Iris pigment epithelial cell (primary cell): ENCODE data around the gene PRRG2.
"Not testable (repeated sequence)": the region's sequence is repeated elsewhere in the genome, so short reads cannot be mapped to it uniquely, and the experiment has no call there.

Experiments
- DNase-seq: peaks from one replicate; pipeline ENCODE4 v3.0.0-alpha.2; 2011; ENCODE audit warnings: low read depth

The PRRG2 gene

DNA sequence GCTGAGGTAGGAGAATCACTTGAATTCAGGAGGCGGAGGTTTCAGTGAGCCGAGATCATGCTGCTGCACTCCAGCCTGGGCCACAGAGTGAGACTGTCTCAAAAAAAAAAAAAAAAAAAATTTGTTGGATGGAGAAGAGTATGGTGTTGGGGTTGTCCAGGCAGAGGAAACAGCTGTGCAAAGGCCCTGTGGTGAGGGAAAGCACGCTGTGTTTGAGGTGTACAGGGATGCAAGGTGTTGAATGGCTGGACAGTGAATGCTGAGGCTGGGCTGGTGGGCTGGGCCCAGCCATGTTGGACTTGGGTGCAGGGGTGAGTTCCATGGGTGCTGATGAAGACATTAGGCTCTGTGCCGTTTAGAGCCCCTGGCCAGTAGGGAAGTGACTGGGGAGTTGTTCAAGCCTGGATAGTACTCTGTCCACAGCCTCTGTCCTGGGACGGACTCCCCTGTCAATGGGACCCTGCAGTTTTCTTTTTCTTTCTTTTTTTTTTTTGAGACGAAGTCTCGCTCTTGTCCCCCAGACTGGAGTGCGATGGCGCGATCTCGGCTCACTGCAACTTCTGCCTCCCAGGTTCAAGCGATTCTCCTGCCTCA, 28.5 kb downstream of the PRRG2 start:
- DNase-seq, result no peak

DNA sequence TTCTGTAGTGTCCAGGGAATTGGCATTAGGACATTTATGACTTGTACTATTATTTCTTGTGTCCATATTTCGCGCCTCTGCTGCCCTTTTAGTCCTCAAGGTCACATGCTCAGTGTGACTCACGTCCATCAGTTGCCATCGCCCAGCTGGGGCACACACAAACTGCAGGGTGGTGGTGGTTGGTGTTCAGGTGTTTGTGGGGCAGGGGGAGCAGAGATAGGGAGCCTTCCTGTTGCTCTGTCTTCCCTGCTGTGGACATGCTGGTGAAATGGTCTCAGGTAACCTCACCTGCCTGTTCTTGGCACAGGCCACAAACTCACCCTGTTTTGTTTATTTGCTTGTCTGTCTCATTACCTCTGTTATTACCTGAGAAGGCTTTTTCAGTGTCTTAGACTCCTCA, 32.3 kb downstream of the PRRG2 start:
- DNase-seq, result peak; percentile 30

DNA sequence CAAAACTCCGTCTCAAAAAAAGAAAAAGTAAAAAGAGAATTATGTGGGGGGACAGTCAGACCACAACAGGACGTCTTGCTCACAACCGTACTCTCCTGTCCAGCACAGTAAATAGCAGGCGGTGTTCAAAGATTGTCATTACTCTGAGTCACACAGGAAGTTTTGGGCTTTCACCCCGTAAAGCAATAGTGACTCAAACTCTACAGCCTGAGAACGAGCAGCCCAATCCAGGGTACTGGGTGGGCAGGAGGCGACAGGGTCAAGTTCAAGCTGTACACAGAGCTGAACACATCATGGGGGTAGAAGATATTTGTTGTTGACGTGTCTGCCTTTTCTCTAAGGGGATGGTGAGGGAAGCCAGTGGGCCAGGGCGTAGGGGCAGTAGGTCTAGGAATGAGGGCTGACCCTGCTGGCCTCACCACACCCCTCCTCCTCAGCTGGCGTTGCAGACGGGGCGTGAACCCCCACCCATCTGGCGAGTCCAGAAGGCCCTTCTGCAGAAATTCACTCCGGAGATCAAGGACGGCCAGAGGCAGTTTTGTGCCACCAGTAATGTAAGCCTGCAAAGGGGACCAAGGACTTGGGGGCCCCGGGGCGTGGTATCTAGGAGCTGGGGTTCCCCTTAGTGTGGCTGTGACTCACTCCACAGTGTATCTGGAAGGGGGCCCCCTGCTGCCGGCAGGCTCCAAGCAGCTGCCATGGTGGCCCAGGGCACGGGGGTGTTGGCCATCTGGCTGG, 33.1 kb downstream of the PRRG2 start:
- DNase-seq, result peak; percentile 88

DNA sequence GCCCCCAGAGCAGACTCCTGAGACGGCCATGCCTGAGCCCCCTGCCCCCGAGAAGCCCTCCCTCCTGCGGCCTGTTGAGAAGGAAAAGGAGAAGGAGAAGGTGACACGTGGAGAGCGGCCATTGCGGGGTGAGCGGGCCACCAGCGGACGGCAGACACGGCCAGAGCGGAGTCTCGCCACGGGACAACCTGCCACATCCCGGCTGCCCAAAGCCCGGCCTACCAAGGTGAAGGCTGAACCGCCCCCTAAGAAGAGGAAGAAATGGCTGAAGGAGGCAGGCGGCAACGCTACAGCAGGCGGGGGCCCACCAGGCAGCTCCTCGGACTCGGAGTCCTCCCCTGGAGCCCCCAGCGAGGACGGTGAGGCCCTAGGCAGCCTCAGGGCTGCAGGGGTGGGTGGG, 34.7 kb downstream of the PRRG2 start:
- DNase-seq, result no peak

DNA sequence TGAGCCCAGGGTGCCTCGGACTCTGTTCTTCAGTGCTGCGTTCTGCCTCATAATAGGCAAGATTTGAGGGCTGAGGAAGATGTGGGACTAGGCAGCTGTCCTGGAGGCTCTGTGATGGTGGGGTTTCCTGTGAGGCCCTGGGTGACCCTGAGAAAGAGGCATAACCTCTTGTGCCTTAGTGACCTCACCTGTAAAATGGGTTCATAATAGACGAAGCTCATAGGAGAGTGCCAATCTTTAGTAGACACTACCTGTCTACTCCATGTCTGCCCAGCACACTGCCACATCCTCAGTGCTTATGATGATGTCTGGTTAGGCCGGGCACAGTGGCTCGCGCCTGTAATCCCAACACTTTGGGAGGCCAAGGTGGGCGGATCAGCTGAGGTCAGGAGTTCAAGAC, 35.4 kb downstream of the PRRG2 start:
- no peak for DNase-seq

DNA sequence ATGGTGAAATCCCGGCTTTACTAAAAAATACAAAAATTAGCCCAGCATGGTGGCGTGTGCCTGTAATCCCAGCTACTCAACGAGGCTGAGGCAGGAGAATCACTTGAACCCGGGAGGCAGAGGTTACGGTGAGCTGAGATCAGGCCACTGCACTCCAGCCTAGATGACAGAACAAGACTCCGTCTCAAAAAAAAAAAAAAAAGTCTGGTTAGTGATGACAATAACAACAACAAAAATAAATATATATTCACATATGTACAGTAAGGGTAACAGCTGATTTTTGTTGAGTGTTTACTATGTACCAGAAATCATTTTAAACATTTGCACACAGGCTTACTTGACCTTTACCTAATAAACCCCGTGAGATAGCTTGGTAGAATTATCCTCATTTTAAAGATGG, 35.8 kb downstream of the PRRG2 start:
- DNase-seq, result no peak

DNA sequence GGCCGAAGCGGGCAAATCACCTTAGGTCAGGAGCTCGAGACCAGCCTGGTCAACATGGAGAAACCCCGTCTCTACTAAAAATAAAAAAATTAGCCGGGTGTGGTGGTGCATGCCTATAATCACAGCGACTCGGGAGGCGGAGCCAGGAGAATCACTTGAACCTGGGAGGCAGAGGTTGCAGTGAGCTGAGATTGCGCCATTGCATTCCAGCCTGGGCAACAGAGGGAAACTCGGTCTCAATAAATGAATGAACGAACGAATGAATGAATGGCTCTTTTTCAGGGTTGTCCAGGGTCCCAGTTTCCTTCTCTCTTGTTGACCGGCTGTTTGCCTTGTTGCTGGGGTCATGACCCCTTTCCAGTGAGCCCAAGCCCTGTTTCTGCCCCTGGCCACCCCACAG, 36.7 kb downstream of the PRRG2 start:
- DNase-seq, result not testable (repeated sequence)

DNA sequence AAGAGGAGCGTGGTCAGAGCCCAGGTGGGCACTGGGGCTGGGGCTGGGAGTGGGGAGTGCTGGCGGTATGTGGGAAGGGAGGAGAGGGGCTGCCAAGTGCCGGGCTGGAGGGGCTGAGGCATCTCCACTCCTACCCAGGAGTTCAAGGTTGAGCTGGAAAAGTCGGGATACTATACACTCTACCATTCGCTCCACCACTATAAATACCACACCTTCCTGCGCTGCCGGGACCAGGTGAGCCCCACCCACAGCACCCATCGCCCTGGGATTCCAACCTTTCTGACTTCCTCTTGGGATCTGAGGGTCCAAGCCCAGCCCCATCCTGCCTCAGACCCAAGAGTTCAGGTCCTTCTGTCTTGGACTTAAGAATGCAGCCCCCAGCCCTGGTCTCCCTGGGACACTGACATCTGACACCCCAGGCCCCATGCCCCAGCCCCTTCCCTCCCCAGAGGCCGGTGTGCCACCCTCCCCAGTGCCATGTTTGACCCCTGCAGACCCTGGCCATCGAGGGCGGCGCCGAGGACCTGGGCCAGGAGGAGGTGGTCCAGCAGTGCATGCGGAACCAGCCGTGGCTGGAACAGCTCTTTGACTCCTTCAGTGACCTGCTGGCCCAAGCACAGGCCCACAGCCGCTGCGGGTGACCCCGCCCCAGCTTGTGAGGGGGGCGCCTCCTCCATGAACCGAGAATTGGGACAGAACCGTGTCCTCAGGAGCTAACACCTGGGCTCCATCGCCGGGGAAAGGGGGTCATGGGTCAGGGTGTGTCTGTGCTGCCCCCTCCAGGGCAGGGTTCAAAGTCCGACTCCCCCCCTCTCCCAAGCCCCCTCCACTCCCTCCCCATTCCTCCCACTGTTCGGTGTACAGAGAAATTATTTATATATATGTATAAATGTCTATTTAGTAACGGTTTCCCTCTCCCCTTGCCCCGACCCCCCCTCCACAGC, 44.1 kb downstream of the PRRG2 start:
- no peak for DNase-seq

DNA sequence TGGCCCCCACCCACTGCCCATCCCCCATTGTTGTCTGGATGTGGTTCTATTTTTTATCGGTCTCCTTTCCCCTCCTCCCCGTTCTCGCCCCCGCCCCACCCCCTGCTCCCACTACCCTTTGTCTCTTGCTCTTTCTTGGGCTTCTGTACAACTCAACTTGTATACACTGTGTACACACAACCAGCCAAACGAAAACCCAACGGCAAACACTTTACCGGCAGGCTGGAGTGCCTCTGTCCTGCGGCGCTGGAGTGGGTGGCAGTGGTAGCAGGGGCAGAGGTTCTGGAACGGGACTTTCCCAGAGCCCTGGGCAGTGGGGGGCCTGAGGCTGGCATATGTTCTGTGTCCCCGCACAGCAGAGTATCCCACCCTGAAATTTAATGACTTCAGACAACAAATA, 45.1 kb downstream of the PRRG2 start:
- DNase-seq, result no peak

DNA sequence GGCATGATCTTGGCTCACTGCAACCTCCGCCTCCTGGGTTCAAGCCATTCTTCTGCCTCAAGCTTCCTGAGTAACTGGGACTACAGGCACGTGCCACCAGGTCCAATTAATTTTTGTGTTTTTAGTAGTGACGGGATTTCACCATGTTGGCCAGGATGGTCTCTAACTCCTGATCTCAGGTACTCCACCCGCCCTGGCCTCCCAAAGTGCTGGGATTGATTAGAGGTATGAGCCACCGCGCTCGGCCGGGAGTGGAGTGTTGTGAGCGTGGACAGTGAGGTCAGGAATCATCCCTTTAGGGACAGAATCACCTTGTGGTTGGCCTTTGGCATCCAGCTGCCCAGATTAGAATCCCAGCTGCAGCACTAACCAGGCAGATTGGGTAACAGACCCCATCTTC, 48.5 kb downstream of the PRRG2 start:
- no peak for DNase-seq

DNA sequence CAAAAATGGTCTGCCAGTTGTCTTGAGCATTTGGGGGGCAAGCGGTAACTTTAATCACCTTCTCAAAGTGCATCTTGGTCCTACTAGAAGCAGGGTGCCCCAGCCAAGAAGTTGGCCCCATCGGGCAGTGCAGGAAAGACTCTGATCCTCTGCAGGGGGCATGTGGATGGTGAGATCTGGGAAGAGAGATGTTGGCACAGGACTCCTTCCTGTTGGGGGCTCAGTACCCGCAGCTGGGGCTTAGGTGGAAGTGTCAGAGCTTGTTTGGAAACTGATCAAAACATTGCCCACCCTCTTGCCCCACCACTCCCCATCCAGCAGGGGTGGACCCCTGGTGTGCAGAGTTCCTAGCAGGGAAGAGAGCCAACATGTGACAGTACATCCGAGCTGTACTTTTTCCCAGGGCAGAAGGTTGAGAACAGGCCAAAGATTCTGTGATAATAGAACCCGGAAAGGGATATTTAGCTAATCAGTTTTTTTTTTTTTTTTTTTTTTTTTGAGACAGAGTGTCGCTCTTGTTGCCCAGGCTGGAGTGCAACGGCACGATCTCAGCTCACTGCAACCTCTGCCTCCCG, 50.0 kb downstream of the PRRG2 start:
- DNase-seq, result no peak

DNA sequence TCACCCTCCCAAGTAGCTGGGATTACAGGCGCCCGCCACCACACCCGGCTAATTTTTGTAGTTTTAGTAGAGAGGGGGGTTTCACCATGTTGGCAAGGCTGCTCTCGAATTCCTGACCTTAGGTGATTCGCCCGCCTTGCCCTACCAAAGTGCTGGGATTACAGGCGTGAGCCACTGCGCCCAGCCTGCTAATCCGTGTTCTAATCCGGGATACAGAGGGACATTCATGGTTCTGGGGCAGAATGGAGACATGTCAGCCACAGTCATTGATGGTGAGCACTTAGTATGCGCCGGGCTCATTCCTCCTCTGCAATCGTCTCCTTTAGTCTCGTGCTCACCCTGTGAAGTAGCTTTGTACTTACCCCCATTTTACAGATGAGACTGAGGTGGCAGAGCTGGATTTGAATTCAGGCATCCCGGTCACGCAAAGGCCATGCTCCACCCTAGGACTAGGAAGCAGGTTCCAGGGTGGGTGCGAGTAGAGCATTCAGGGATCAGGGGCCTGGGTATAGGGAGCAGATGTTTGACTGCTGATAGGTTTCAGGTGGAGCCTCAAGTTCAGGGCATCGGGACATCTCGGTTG, 50.6 kb downstream of the PRRG2 start:
- no peak for DNase-seq

DNA sequence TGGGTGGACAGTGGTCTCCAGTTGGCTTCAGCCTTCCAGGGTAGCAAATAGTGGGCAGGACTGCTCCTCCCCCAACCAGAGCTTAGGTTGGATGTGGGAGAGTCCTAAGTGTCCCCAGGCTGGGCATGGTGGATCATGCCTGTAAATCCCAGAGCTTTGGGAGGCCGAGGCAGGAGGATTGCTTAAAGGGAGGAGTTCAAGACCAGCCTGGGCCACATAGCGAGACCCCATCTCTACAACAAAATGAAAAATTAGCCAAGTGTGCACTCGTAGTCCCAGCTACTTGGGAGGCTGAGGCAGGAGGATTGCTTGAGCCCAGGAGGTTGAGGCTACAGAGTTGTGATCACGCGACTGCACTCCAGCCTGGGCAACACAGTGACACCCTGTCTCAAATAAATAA, 51.5 kb downstream of the PRRG2 start:
- DNase-seq, result no peak

DNA sequence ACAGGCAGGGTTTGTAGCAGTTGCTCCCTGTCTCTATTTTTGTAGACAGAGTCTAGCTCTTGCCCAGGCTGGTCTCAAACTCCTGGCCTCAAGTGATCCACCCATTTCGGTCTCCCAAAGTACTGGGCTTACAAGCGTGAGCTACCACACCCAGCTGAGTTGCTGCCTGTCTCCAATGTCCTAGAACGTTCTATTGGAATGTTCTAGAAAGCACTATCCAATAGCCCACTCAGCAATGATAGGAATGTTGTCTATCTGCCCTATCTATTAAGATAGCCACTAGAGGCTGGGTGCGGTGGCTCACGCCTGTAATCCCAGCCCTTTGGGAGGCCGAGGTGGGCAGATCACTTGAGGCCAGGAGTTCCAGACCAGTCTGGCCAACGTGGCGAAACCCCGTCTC, 52.2 kb downstream of the PRRG2 start:
- peak; percentile 55 for DNase-seq

DNA sequence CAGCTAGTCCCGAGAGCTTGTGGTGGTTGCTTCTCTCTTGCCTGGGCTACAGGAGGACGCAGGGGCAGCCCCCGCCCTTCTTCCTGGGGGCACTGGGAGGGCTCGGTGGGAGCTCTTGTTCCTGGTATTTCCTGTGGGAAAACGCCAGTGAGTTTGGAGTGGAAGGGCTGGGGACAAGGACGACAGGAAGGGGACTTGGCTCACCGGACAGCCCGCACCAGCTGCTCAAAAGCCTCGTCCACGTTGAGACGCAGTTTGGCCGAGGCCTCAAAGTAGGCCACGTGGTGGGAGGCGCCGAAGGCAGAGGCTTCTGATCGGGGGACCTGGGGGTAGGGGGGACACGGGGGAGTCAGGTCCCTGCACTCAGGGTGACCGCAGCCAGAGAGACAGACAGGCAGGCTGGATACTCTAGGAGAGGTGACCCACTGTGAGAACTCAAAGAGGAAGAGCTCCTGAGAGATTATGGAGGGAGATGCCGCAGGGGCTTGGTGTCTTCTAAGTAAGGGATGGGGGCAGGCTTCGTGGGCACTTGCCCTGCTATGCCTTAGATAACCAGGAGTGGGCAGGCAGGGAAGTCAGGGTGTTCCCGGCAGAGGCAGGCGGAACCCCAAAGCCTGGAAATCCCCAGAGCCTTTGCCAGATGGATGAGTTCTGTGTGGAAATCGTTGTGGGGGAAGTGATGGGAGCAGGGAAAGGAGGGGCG, 54.6 kb downstream of the PRRG2 start:
- DNase-seq, result peak; percentile 70

DNA sequence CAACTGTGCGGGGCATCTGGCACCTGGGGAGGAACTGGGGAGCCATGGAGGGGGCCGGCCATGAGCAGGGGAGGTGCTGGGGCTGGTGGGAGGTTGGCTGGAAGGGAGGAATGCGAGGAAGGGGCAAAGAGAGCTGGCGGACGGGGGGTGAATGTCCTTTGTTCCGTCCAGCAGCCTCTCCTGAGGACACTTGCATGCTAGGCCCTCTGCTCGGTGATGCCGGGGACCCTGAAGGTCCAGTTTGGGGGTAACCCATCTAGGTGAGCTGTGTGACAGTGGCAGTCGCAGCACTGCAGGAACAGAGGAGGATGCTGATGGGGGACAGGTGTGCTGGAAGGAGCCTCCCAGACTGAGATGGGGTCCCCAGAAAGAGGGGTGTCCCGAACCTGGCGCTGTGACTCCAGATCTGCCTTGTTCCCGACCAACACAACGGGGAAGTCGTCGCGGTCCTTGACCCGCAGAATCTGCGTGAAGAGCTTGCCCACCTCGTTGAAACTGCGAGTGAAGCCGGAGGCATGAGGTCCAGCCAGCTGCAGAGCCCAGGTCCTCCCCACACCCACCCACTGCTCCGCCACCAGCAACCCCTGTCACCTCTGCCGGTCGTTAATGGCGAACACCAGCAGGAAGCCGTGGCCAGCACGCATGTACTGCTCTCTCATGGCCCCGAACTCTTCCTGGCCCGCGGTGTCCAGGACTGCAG, 55.3 kb downstream of the PRRG2 start:
- no peak for DNase-seq

DNA sequence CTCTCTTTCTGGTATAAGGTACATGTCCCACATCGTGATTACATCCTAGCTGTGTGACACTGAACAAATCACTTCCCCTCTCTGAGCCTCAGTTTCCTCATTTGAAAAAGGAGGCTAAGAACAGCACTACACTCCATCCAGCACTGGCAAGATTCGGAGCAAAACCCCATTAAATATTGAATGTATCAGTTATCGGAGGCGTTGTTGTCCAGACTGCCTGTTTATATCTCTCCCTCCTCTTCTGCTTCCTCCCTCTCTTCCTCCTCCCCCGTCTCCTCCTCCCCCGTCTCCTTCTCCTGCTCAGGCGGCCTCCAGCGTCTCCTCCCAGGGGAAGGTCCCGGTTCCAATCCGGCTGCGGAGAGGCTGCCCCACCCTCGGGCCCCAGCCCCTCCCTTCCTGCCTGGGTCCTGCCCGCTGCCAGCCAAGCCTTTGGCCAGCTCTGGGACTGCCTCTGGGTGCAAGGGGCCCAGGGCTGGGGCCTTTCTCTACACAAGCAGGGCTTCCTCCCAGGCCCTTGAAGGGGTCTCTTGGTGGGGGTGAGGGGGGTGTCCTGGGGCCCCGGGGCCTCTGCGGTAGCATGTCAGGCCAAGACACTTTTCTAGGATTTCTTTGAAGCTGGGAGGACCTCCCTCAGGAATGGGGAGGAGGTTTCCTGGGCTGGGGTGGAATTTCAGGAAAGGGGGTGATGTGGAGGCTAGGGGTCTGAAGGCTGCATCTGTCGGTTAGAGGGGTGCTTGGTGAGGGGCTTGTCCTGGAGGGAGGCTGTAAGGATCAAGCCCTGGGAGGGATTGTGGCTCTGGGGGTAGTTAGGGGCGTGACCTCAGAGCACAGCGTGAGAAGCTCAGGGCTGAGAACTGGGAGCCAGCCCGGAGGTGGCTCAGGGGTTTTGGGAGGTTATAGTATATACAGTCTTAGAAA, 57.0 kb downstream of the PRRG2 start:
- DNase-seq, result peak; percentile 72

DNA sequence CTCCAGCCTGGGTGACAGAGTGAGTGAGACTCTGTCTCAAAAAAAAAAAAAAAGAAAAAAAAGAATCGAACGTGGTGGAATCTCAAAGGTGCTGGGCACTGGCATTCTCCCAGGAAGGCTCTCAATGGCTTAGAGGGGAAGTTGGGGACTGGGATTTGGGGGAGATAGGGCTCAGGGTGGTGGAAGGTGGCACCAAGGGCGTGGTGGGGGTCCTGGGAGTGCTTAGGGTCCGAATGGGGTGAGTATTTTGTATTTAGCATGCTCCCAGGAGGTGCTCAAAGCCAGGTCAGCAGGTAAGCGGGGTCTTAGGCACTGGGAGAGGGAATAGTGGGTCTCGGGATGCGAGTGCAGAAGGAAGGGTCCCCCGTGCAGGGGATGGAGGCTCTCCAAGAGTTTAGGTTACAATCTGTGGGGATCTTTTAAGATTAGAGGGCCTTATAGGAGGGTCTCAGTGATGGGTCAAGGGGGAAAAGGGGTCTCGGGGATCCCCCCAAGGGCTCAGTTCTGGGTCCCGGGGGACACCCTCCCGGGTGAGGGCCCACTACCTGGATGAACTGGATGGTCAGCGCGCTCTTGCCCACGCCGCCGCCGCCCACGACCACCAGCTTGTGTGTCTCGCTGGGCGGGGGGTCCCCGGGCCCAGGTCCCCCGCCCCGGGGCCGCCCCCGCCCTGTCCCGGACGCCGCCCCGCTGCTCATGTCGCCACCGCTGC, 58.4 kb downstream of the PRRG2 start:
- no peak for DNase-seq
